Peyer's patch (tissue), 4 donors: Measurements from ENCODE around the gene BOLL.

Experiments used
- CTCF ChIP-seq, 6 experiments: fragments of 450-650 bp in 4 of 6; fragments of 200-600 bp in 2 of 6; sonication (generic) in 1 of 6; IDR thresholded peaks; one replicate each; pipeline ENCODE4 v1.5.1; 2017 to 2019; ENCODE audit warnings: antibody characterized with exemption in 6 of 6, mild to moderate bottlenecking in 3 of 6, moderate library complexity in 1 of 6
- POLR2A ChIP-seq, 2 donors: fragments of 450-650 bp; IDR thresholded peaks; one replicate each; pipeline ENCODE4 v1.5.1; 2017; ENCODE audit warnings: antibody characterized with exemption in 2 of 2, mild to moderate bottlenecking in 2 of 2, moderate library complexity in 2 of 2

GRCh38 chr2:197795277-197795676 is 10.2 kb upstream of the BOLL start:
- TF ChIP-seq CTCF (IDR thresholded peaks at IDR 0.05) (no peak), POLR2A (IDR thresholded peaks at IDR 0.05) (no peak)
